SK-N-SH (cell line): ENCODE data around the gene PRKN. TPM values are rescaled to one million over a fixed set of nuclear protein-coding genes. Genes with fewer than 3 reads are reported as not detected.

Experiments
- CTCF ChIA-PET: fragments of 300-600, 350-600 bp; formaldehyde crosslinking; extraction: SDS; loops from one replicate; lab custom pipeline; 2021; lab: Yijun Ruan, JAX
- POLR2A ChIA-PET: fragments of 350-600 bp; sonication (Branson Sonifier 250); formaldehyde crosslinking; extraction: SDS; loops from one replicate; lab custom pipeline; 2020; ENCODE audit warnings: antibody characterized with exemption, inconsistent platforms; lab: Yijun Ruan, JAX
- DNase-seq: peaks from one replicate; pipeline ENCODE4 v3.0.0; 2012
- H2AFZ ChIP-seq: fragments of 200-600 bp; sonication (generic); 2 replicates; pipeline ENCODE4 v1.8.1; 2016; ENCODE audit warnings: antibody characterized with exemption, mild to moderate bottlenecking, low read depth
- H3F3A ChIP-seq: fragments of 200-600 bp; sonication (generic); replicated peaks from 2 replicates; pipeline ENCODE3; 2016; ENCODE audit warnings: antibody characterized with exemption, mild to moderate bottlenecking; ENCODE audit not compliant: insufficient read depth
- H3K27ac ChIP-seq, 2 experiments: fragments of 200-500 bp in 1 of 2; fragments of 200-600 bp in 1 of 2; sonication (Bioruptor generic) in 1 of 2; sonication (generic), shearing (Covaris generic) in 1 of 2; 2 replicates each; pipeline versions ENCODE4 v1.5.1 to v1.6.1; 2014 to 2016; ENCODE audit warnings: low read depth in 2 of 2, inconsistent platforms in 1 of 2, low read length in 1 of 2, mild to moderate bottlenecking in 1 of 2, mixed read lengths in 1 of 2
- H3K27me3 ChIP-seq: fragments of 200-600 bp; sonication (generic), shearing (Covaris generic); 2 replicates; pipeline ENCODE4 v1.6.1; 2016; ENCODE audit warnings: mixed run types; ENCODE audit not compliant: insufficient read depth
- H3K36me3 ChIP-seq, 2 experiments: fragments of 200-500 bp in 1 of 2; fragments of 200-600 bp in 1 of 2; sonication (Bioruptor generic) in 1 of 2; sonication (generic) in 1 of 2; replicated peaks in 1 of 2; 2 replicates each; pipeline versions ENCODE3 to v1.5.1; 2014 to 2016; ENCODE audit warnings: low read length in 1 of 2, mild to moderate bottlenecking in 1 of 2; ENCODE audit not compliant: insufficient read depth in 2 of 2, control insufficient read depth in 1 of 2
- H3K4me1 ChIP-seq, 2 experiments: fragments of 200-500 bp in 1 of 2; fragments of 200-600 bp in 1 of 2; sonication (Bioruptor generic) in 1 of 2; sonication (generic), shearing (Covaris generic) in 1 of 2; 2 replicates each; pipeline versions ENCODE4 v1.5.1 to v1.6.1; 2014 to 2016; ENCODE audit warnings: low read depth in 1 of 2, low read length in 1 of 2, mixed run types in 1 of 2; ENCODE audit not compliant: insufficient read depth in 2 of 2, control insufficient read depth in 1 of 2
- H3K4me2 ChIP-seq: fragments of 200-600 bp; sonication (generic), shearing (Covaris generic); 2 replicates; pipeline ENCODE4 v1.6.1; 2017; ENCODE audit warnings: mixed run types
- H3K4me3 ChIP-seq, 2 experiments: fragments of 200-500 bp in 1 of 2; fragments of 200-600 bp in 1 of 2; sonication (Bioruptor generic) in 1 of 2; sonication (generic), shearing (Covaris generic) in 1 of 2; 2 replicates each; pipeline versions ENCODE4 v1.5.1 to v1.8.1; 2014 to 2016; ENCODE audit warnings: low read depth in 2 of 2, inconsistent platforms in 1 of 2, low read length in 1 of 2, mild to moderate bottlenecking in 1 of 2, mixed read lengths in 1 of 2, moderate library complexity in 1 of 2
- H3K79me2 ChIP-seq: fragments of 200-600 bp; sonication (generic); 2 replicates; pipeline ENCODE4 v1.8.1; 2017; ENCODE audit warnings: mild to moderate bottlenecking; ENCODE audit not compliant: insufficient read depth
- H3K9ac ChIP-seq: fragments of 200-600 bp; sonication (generic); 2 replicates; pipeline ENCODE4 v1.6.1; 2017; ENCODE audit warnings: mixed run types
- H3K9me2 ChIP-seq: fragments of 200-600 bp; sonication (generic); 2 replicates; pipeline ENCODE4 v1.6.1; 2017; ENCODE audit warnings: mixed run types
- H3K9me3 ChIP-seq: fragments of 200-600 bp; sonication (generic); 2 replicates; pipeline ENCODE4 v1.6.1; 2017; ENCODE audit warnings: mixed run types, mild to moderate bottlenecking, moderate library complexity
- H4K20me1 ChIP-seq: fragments of 200-600 bp; sonication (generic); 2 replicates; pipeline ENCODE4 v1.6.1; 2017; ENCODE audit warnings: mild to moderate bottlenecking, mixed run types; ENCODE audit not compliant: insufficient read depth
- CHD2 ChIP-seq: fragments of 150-350 bp; IDR thresholded peaks from 2 replicates; pipeline ENCODE4 v1.6.1; 2018; ENCODE audit warnings: low read length; ENCODE audit not compliant: partially characterized antibody
- ELF1 ChIP-seq: IDR thresholded peaks from 2 replicates; pipeline ENCODE4 v1.4.0; 2012
- GATA2 ChIP-seq: sonication (generic); formaldehyde crosslinking; IDR thresholded peaks from 2 replicates; pipeline ENCODE4 v1.5.0; 2020; ENCODE audit warnings: mild to moderate bottlenecking, missing genetic modification reagents
- JUND ChIP-seq: IDR thresholded peaks from 2 replicates; pipeline ENCODE4 v1.4.0; 2012
- NRF1 ChIP-seq: IDR thresholded peaks from 2 replicates; pipeline ENCODE4 v1.6.1; 2012; ENCODE audit warnings: low read depth, mild to moderate bottlenecking, low read length
- RCOR1 ChIP-seq: fragments of 150-350 bp; IDR thresholded peaks from 2 replicates; pipeline ENCODE4 v1.6.1; 2017; ENCODE audit warnings: antibody characterized with exemption, low read length
- RFX5 ChIP-seq: IDR thresholded peaks from 2 replicates; pipeline ENCODE4 v1.6.1; 2012; ENCODE audit warnings: mild to moderate bottlenecking, improper control_type of control experiment, low read length
- SMC3 ChIP-seq: IDR thresholded peaks from 2 replicates; pipeline ENCODE4 v1.6.1; 2012; ENCODE audit warnings: low read depth, low read length, improper control_type of control experiment
- TCF12 ChIP-seq: IDR thresholded peaks from 2 replicates; pipeline ENCODE4 v1.4.0; 2012
- YY1 ChIP-seq: IDR thresholded peaks from 2 replicates; pipeline ENCODE4 v1.4.0; 2012; ENCODE audit warnings: low read depth, mild to moderate bottlenecking
- WGBS: methylation state at CpG from one replicate; pipeline ENCODE4 v1.1.6; 2017; ENCODE audit warnings: low lambda C conversion rate; 5-methylcytosine and 5-hydroxymethylcytosine counted together
- polyA plus RNA-seq, 3 experiments: library from polyadenylated mRNA; depleted of rRNA; stranded (reverse); fragments of >200 nt; gene quantifications; 2 replicates each; pipeline ENCODE4 v1.2.3, GENCODE V29; 2012
- TF ChIP-seq, protein P1 (sequence below): IDR thresholded peaks from 2 replicates; pipeline ENCODE4; 2012
- TF ChIP-seq, protein P2 (sequence below): IDR thresholded peaks from 2 replicates; pipeline ENCODE4 v1.4.0; 2012; ENCODE audit warnings: low read depth, borderline replicate concordance
- TF ChIP-seq, protein P3 (sequence below): IDR thresholded peaks from 2 replicates; pipeline ENCODE4 v1.6.1; 2012; ENCODE audit warnings: mild to moderate bottlenecking, low read depth, low read length, moderate library complexity

Gene PRKN
- polyA plus RNA-seq, 1 of the 3 experiments (the other 2 are of a cell fraction), result 0.76 TPM

DNA sequence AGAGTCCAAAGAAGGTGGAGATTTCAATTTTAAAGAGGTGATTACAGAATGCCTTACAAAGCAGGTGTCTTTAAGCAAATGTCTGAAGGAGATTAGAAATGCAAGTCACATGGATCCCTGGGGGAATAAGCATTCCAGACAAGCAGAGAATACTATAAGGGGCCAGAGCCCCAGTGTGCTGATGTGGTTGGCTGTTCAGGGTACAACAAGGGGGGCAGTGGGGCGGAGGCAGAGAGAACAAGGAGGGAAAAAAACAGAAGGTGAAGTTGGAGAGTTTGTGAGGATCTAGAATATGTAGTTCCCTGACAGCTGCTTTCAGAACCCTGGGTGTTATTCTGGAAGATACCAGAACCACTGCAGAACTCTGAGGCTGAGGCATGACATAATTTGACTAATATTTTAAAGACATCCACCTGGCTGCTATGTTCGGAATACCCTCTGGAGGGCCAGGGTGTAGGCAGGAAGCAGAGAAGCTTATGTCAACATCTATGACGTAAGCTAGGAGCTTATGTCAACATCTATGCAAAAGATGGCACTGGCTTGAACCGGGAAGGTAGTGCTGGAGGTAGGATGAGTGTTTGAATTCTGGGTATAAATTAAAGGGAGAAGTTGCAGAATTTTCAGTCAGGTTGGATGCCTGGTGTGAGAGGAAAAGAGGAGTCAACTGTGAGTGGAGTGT is 1177.5 kb downstream of the PRKN start (continued):
- TF ChIP-seq RFX5 (no peak), SMC3 (no peak), RCOR1 (no peak), NRF1 (no peak), CHD2 (no peak)
- TF ChIP-seq, protein P1, sequence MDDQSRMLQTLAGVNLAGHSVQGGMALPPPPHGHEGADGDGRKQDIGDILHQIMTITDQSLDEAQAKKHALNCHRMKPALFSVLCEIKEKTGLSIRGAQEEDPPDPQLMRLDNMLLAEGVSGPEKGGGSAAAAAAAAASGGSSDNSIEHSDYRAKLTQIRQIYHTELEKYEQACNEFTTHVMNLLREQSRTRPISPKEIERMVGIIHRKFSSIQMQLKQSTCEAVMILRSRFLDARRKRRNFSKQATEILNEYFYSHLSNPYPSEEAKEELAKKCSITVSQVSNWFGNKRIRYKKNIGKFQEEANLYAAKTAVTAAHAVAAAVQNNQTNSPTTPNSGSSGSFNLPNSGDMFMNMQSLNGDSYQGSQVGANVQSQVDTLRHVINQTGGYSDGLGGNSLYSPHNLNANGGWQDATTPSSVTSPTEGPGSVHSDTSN, result no peak

DNA sequence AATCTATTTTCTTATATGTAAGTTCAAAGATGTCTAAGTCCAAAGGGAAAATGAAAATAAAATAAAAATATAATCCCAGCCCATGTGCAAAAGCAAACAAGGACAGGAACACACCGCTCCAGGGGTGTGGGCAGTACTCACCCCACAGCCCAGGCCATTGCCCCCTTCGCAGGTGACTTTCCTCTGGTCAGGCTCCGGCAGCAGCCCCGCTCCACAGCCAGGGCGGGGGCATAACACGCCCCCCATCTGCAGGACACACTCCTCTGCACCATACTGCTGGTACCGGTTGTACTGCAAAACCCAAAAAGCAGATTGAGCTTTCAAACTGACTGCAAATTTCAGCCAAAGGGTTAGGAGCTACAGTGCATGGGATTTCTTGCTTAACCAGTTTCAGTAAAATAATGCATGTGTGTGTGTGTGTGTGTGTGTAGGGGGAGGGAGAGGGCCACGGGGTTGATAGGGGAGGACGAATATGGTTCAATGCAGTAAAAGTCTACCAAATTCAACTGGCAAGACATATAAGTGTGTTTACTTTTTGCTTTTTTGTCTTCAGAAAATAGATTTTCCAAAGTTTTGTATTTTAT is 1178.8 kb downstream of the PRKN start:
- H2AFZ ChIP-seq, result no peak overlapping the region
- H4K20me1 ChIP-seq, result no peaks in the 10 kb centered on the region
- no peak for DNase-seq
- H3K27ac ChIP-seq, result no peak overlapping the region
- no peaks in the 10 kb centered on the region for H3F3A ChIP-seq
- H3K4me3 ChIP-seq, result no peak overlapping the region
- TF ChIP-seq JUND (no peak), NRF1 (no peak)
- TF ChIP-seq, protein P2, sequence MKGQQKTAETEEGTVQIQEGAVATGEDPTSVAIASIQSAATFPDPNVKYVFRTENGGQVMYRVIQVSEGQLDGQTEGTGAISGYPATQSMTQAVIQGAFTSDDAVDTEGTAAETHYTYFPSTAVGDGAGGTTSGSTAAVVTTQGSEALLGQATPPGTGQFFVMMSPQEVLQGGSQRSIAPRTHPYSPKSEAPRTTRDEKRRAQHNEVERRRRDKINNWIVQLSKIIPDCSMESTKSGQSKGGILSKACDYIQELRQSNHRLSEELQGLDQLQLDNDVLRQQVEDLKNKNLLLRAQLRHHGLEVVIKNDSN, result no peak
- TF ChIP-seq, all 33 proteins: peak for 0
- POLR2A ChIA-PET, result no interaction called here
- CTCF ChIA-PET, result no interaction called here
- H3K9me3 ChIP-seq, result no peaks in the 10 kb centered on the region
- no peak overlapping the region for H3K4me2 ChIP-seq
- H3K36me3 ChIP-seq, result no peaks in the 10 kb centered on the region
- H3K27me3 ChIP-seq, result no peaks in the 10 kb centered on the region
- no peaks in the 10 kb centered on the region; a peak in 1 of 4 replicates for H3K4me1 ChIP-seq
- no peak overlapping the region for H3K9ac ChIP-seq
- whole genome bisulfite sequencing, result 41% methylated on average over 7 of the region's 9 CpGs
- no peaks in the 10 kb centered on the region for H3K9me2 ChIP-seq
- H3K79me2 ChIP-seq, result no peaks in the 10 kb centered on the region

DNA sequence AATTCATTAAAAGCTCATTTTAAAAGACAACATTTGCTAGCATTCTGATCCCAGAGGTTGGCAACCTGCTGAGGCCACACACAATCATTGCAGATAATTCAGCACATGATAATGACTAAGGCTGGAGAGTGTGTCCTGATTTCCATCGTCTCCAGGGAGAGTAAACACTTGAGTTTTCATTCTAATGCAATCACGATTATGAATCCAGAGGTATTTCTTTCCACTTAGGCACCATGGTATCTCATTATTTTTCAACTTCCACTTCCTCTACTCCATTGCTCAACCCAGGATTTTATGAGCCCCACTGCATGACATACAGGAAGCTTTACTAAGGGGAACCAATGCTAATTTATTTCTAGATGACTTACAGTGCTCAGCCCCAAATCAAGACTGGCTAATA is 1179.9 kb downstream of the PRKN start:
- DNase-seq, result no peak
- 17% methylated on average over 2 of the region's 2 CpGs for WGBS
- H3K9ac ChIP-seq, result no peak overlapping the region

More for the DNA sequence above, 1179.9 kb downstream of the PRKN start:
- Histone ChIP-seq H2AFZ (no peak overlapping the region), H3K79me2 (no peaks in the 10 kb centered on the region), H3K9me2 (no peaks in the 10 kb centered on the region), H3F3A (no peaks in the 10 kb centered on the region), H3K4me3 (no peak overlapping the region), H4K20me1 (no peaks in the 10 kb centered on the region), H3K4me2 (no peak overlapping the region), H3K36me3 (no peaks in the 10 kb centered on the region), H3K4me1 (peaks cover 0 to 2% of the 10 kb centered on the region in 2 experiments; a peak in 3 of 4 replicates), H3K27ac (no peak overlapping the region), H3K27me3 (no peaks in the 10 kb centered on the region), H3K9me3 (no peaks in the 10 kb centered on the region)
- CTCF ChIA-PET, result interaction anchor here (1.3 kb wide), 1 partner anchor 129 kb away, joined by 7 read pairs; no protein-coding TSS in a partner anchor
- TF ChIP-seq JUND (no peak), YY1 (no peak), CHD2 (no peak), GATA2 (CRISPR knock-in tag) (no peak), ELF1 (no peak), TCF12 (no peak), RFX5 (no peak)
- TF ChIP-seq, protein P2, result no peak
- TF ChIP-seq, protein P3, sequence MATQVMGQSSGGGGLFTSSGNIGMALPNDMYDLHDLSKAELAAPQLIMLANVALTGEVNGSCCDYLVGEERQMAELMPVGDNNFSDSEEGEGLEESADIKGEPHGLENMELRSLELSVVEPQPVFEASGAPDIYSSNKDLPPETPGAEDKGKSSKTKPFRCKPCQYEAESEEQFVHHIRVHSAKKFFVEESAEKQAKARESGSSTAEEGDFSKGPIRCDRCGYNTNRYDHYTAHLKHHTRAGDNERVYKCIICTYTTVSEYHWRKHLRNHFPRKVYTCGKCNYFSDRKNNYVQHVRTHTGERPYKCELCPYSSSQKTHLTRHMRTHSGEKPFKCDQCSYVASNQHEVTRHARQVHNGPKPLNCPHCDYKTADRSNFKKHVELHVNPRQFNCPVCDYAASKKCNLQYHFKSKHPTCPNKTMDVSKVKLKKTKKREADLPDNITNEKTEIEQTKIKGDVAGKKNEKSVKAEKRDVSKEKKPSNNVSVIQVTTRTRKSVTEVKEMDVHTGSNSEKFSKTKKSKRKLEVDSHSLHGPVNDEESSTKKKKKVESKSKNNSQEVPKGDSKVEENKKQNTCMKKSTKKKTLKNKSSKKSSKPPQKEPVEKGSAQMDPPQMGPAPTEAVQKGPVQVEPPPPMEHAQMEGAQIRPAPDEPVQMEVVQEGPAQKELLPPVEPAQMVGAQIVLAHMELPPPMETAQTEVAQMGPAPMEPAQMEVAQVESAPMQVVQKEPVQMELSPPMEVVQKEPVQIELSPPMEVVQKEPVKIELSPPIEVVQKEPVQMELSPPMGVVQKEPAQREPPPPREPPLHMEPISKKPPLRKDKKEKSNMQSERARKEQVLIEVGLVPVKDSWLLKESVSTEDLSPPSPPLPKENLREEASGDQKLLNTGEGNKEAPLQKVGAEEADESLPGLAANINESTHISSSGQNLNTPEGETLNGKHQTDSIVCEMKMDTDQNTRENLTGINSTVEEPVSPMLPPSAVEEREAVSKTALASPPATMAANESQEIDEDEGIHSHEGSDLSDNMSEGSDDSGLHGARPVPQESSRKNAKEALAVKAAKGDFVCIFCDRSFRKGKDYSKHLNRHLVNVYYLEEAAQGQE, result no peak
- POLR2A ChIA-PET, result no interaction called here
